ENCODE measurements around the gene TDRD3.

- TF ChIP-seq CTCF (IDR thresholded peaks at IDR 0.05), result no peak
- no peak for TF ChIP-seq POLR2A (IDR thresholded peaks at IDR 0.05)
These were observed 12.1 kb upstream of the TDRD3 start for GRCh38 chr13:60384911-60385310.
